Measurements from ENCODE around the gene SLC12A2.

DNA sequence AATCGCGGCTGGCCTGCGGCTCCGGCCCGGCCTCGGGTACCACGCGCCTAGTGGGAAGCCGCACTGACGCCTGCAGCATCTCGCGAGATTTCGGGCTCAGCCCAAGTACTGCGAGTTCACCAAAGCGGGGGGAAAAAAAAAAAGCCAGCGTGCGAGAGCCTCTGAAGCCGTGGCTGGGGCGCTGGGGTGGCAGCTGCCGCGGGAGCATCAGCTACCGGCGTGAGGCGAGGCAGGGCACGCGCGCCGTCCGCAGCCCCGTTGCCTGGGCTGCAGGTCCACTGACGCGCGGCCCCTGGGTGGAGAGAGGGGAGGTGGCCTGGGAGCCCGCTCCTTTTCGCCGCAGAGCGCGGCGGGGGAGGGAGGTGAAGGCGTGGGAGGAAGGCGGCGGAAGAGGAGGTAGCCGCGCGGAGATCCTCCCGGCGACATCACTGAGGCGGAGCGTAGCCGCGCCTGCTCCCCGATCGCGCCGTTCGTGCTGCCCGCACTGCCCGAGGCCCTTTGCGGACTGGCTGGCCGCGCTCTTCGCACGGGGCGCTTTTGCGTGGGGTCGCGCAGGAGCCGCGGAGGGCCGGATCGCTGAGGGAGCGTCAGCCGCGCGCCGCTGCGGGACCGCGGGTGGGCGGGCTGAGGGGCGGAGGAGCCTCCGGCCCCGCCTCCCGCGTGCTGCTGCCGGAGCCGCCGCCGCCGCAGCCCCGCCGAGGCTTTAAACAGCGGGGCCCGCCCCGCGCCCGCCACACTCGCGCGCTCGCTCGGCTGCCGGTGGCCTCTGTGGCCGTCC, at the start of gene SLC12A2:
- TF ChIP-seq, protein P1, sequence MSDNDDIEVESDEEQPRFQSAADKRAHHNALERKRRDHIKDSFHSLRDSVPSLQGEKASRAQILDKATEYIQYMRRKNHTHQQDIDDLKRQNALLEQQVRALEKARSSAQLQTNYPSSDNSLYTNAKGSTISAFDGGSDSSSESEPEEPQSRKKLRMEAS (IDR thresholded peaks at IDR 0.05) = peak; percentile 98
- TF ChIP-seq YY1 (IDR thresholded peaks at IDR 0.05; ENCODE audit: low read depth) = no peak
- TF ChIP-seq CREB1 (IDR thresholded peaks at IDR 0.05; ENCODE audit: low read depth) = 0 out of 2 replicates have a peak, but pooled peaks have one; percentile 25

Measured in Ishikawa (cell line).